GM13976 (cell line): ENCODE measurements around the gene ITPR3.

Experiments
- DNase-seq: peaks from one replicate; pipeline ENCODE4 v3.0.0; 2012; ENCODE audit warnings: low spot score
- CTCF ChIP-seq: IDR thresholded peaks from 2 replicates; pipeline ENCODE4 v1.5.1; 2012; ENCODE audit warnings: borderline replicate concordance, mild to moderate bottlenecking; ENCODE audit not compliant: insufficient read depth; ENCODE audit errors: extremely low read depth, missing control alignments, control extremely low read depth
- in situ Hi-C: fragments of 300-500 bp; cut with MboI; formaldehyde crosslinking; loops from one replicate; pipeline ENCODE4 v1.12.0; 2022; ENCODE audit warnings: low sequenced_read_pairs, mixed read lengths, inconsistent platforms; ENCODE audit not compliant: unreplicated experiment

ITPR3 gene

GRCh38 chr6:33686981-33687975 is 66.2 kb downstream of the ITPR3 start:
- DNase-seq = no peak
- no peak for TF ChIP-seq CTCF
- in situ Hi-C loops = no loop called here

GRCh38 chr6:33688006-33688405 is 66.9 kb downstream of the ITPR3 start:
- in situ Hi-C loops = no loop called here
- DNase-seq = no peak
- TF ChIP-seq CTCF = no peak

GRCh38 chr6:33688451-33689147 is 67.5 kb downstream of the ITPR3 start:
- in situ Hi-C loops = no loop called here
- no peak for DNase-seq

GRCh38 chr6:33689148-33689494 is 68.0 kb downstream of the ITPR3 start:
- no peak for TF ChIP-seq CTCF
- DNase-seq = no peak
- in situ Hi-C loops = no loop called here

More at GRCh38 chr6:33688451-33689147, 67.5 kb downstream of the ITPR3 start:
- TF ChIP-seq CTCF = no peak

- DNase-seq = no peak
- TF ChIP-seq CTCF = no peak
These were observed 68.8 kb downstream of the ITPR3 start for GRCh38 chr6:33689879-33690278.

GRCh38 chr6:33690766-33691165 is 69.6 kb downstream of the ITPR3 start:
- no peak for TF ChIP-seq CTCF
- in situ Hi-C loops = no loop called here
- DNase-seq = no peak

More at GRCh38 chr6:33689879-33690278, 68.8 kb downstream of the ITPR3 start:
- in situ Hi-C loops = no loop called here
